ENCODE data around the gene ATP11A. TPM values are rescaled to one million over a fixed set of nuclear protein-coding genes. Genes with fewer than 3 reads are reported as not detected.

Gene ATP11A
- total and polyA plus RNA-seq, 2 donors (not counting 3 experiments of a cell fraction or from before 2014, with no cell fraction given) = 16.5 to 88.1 TPM

- Histone ChIP-seq H3K9ac (replicated peaks; ENCODE audit: extremely low read depth, insufficient read depth, low read length) (no peak overlapping the region), H2AFZ (ENCODE audit: low read depth, low read length) (no peak overlapping the region), H3K9me1 (replicated peaks; ENCODE audit: control insufficient read depth, extremely low read depth, insufficient read depth, low read length) (no peaks in the 10 kb centered on the region), H3K4me3 (replicated peaks in 1 of 3; ENCODE audit: insufficient read depth in 1 of 3, low read depth in 1 of 3, low read length in 3 of 3) (no peak overlapping the region), H3K9me3 (replicated peaks; ENCODE audit: control insufficient read depth, insufficient read depth, low read length) (no peaks in the 10 kb centered on the region), H3K27me3 (ENCODE audit: control insufficient read depth in 2 of 2, insufficient read depth in 2 of 2, low read length in 2 of 2) (no peaks in the 10 kb centered on the region), H3K27ac (ENCODE audit: insufficient read depth, low read depth, low read length) (no peak overlapping the region), H4K20me1 (replicated peaks; ENCODE audit: control insufficient read depth, extremely low read depth, insufficient read depth, low read length) (no peaks in the 10 kb centered on the region), H3K79me2 (ENCODE audit: control insufficient read depth, insufficient read depth, low read length) (no peaks in the 10 kb centered on the region), H3K4me1 (ENCODE audit: control insufficient read depth, extremely low read depth, insufficient read depth, low read length) (no peaks in the 10 kb centered on the region), H3K36me3 (ENCODE audit: control insufficient read depth in 2 of 2, extremely low read depth in 1 of 2, insufficient read depth in 2 of 2, low read length in 2 of 2) (no peaks in the 10 kb centered on the region), H3K4me2 (ENCODE audit: insufficient read depth, low read length) (no peak overlapping the region)
- dilution Hi-C loops (cut with MboI; ENCODE audit: extremely low pct_ligation_motif_present, low sequenced_read_pairs) = no loop called here
- no TSS peak for BruUV-seq (replicated peaks)
- no peak for DNase-seq (ENCODE audit: low read depth, low spot score)
- CTCF ChIA-PET = no interaction called here
- FAIRE-seq = no peak
- POLR2A ChIA-PET = no interaction called here
- TF ChIP-seq POLR2A (IDR thresholded peaks at IDR 0.05; ENCODE audit: low read depth, low read length) (no peak), JUN (IDR thresholded peaks at IDR 0.05; ENCODE audit: borderline replicate concordance, insufficient read depth, insufficient read length, low read depth) (no peak), POLR2AphosphoS5 (IDR thresholded peaks at IDR 0.05; ENCODE audit: insufficient read depth, low read depth, low read length) (no peak), EZH2 (IDR thresholded peaks at IDR 0.05; ENCODE audit: borderline replicate concordance, low read depth, low read length, severe bottlenecking) (no peak)
- TF ChIP-seq, protein P1, sequence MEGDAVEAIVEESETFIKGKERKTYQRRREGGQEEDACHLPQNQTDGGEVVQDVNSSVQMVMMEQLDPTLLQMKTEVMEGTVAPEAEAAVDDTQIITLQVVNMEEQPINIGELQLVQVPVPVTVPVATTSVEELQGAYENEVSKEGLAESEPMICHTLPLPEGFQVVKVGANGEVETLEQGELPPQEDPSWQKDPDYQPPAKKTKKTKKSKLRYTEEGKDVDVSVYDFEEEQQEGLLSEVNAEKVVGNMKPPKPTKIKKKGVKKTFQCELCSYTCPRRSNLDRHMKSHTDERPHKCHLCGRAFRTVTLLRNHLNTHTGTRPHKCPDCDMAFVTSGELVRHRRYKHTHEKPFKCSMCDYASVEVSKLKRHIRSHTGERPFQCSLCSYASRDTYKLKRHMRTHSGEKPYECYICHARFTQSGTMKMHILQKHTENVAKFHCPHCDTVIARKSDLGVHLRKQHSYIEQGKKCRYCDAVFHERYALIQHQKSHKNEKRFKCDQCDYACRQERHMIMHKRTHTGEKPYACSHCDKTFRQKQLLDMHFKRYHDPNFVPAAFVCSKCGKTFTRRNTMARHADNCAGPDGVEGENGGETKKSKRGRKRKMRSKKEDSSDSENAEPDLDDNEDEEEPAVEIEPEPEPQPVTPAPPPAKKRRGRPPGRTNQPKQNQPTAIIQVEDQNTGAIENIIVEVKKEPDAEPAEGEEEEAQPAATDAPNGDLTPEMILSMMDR (IDR thresholded peaks at IDR 0.05; ENCODE audit: extremely low read depth in 1 of 2, insufficient read depth in 1 of 2, low read depth in 1 of 2, low read length in 2 of 2) = no peak
- intact Hi-C loops (cut with micrococcal nuclease) = no loop called here
Observed at GRCh38 chr13:112902101-112902651, 212.3 kb downstream of the ATP11A start.

GRCh38 chr13:112902669-112903068, 212.8 kb downstream of the ATP11A start:
- Histone ChIP-seq H2AFZ (ENCODE audit: low read depth, low read length) (no peak overlapping the region), H3K9me3 (replicated peaks; ENCODE audit: control insufficient read depth, insufficient read depth, low read length) (no peaks in the 10 kb centered on the region), H3K27ac (ENCODE audit: insufficient read depth, low read depth, low read length) (no peak overlapping the region), H3K4me3 (replicated peaks in 1 of 3; ENCODE audit: insufficient read depth in 1 of 3, low read depth in 1 of 3, low read length in 3 of 3) (no peak overlapping the region), H3K36me3 (ENCODE audit: control insufficient read depth in 2 of 2, extremely low read depth in 1 of 2, insufficient read depth in 2 of 2, low read length in 2 of 2) (no peaks in the 10 kb centered on the region), H4K20me1 (replicated peaks; ENCODE audit: control insufficient read depth, extremely low read depth, insufficient read depth, low read length) (no peaks in the 10 kb centered on the region), H3K4me2 (ENCODE audit: insufficient read depth, low read length) (no peak overlapping the region), H3K79me2 (ENCODE audit: control insufficient read depth, insufficient read depth, low read length) (no peaks in the 10 kb centered on the region), H3K9ac (replicated peaks; ENCODE audit: extremely low read depth, insufficient read depth, low read length) (no peak overlapping the region), H3K4me1 (ENCODE audit: control insufficient read depth, extremely low read depth, insufficient read depth, low read length) (no peaks in the 10 kb centered on the region), H3K27me3 (ENCODE audit: control insufficient read depth in 2 of 2, insufficient read depth in 2 of 2, low read length in 2 of 2) (no peaks in the 10 kb centered on the region), H3K9me1 (replicated peaks; ENCODE audit: control insufficient read depth, extremely low read depth, insufficient read depth, low read length) (no peaks in the 10 kb centered on the region)
- DNase-seq (ENCODE audit: low read depth, low spot score) (no peak), FAIRE-seq (no peak)
- intact Hi-C loops (cut with micrococcal nuclease) (no loop called here), dilution Hi-C loops (cut with MboI; ENCODE audit: extremely low pct_ligation_motif_present, low sequenced_read_pairs) (no loop called here)
- ChIA-PET POLR2A (no interaction called here), CTCF (no interaction called here)
- TF ChIP-seq MAX (IDR thresholded peaks at IDR 0.05; ENCODE audit: insufficient read depth, insufficient read length) = no peak
- no peak for TF ChIP-seq FOS (IDR thresholded peaks at IDR 0.05; ENCODE audit: borderline replicate concordance, insufficient read depth, low read length)
- no peak for TF ChIP-seq POLR2AphosphoS5 (IDR thresholded peaks at IDR 0.05; ENCODE audit: insufficient read depth, low read depth, low read length)
- no peak for TF ChIP-seq GATA2 (IDR thresholded peaks at IDR 0.05; ENCODE audit: insufficient read depth, insufficient read length, low read depth, low read length)
- TF ChIP-seq, protein P1 (IDR thresholded peaks at IDR 0.05; ENCODE audit: extremely low read depth in 1 of 2, insufficient read depth in 1 of 2, low read depth in 1 of 2, low read length in 2 of 2) = no peak
- no TSS peak for BruUV-seq (replicated peaks)

Data from endothelial cell of umbilical vein (primary cell).